Stimulated activated naive B cell treated with anti-CD40 and anti-IgM and Interleukin-4, amounts not matched to agents 10 μg/mL and 1 μg/mL and 100 μg/mL, for 72 hours (primary cell): ENCODE data around the gene DPY30.
A peak's percentile ranks its signal among the peaks of the same experiment; 100 is the strongest.

Experiments used
- ATAC-seq, 2 donors: fragments of 150-1000 bp; cut with Tn5 transposase; replicated peaks; 2 replicates each; pipeline ENCODE4 v1.10.0; 2021; ENCODE audit warnings: moderate library complexity in 1 of 2
- DNase-seq: peaks from one replicate; pipeline ENCODE4 v3.0.0; 2021
- H3K27ac Mint-ChIP-seq: one replicate; pipeline ENCODE4 v1.8.0; 2022; ENCODE audit warnings: mild to moderate bottlenecking, mixed read lengths
- H3K27me3 Mint-ChIP-seq, 2 donors: one replicate each; pipeline ENCODE4 v1.8.0; 2022; ENCODE audit warnings: mixed read lengths in 2 of 2
- H3K36me3 Mint-ChIP-seq, 2 donors: one replicate each; pipeline ENCODE4 v1.8.0; 2022; ENCODE audit warnings: mixed read lengths in 2 of 2, mild to moderate bottlenecking in 1 of 2
- H3K4me1 Mint-ChIP-seq, 2 donors: one replicate each; pipeline ENCODE4 v1.8.0; 2022; ENCODE audit warnings: mixed read lengths in 2 of 2, mild to moderate bottlenecking in 1 of 2
- H3K4me3 Mint-ChIP-seq, 2 donors: one replicate each; pipeline ENCODE4 v1.8.0; 2022; ENCODE audit warnings: mild to moderate bottlenecking in 2 of 2, mixed read lengths in 2 of 2, moderate library complexity in 1 of 2
- H3K9me3 Mint-ChIP-seq, 2 donors: one replicate each; pipeline ENCODE4 v1.8.0; 2022; ENCODE audit warnings: mixed read lengths in 2 of 2, mild to moderate bottlenecking in 1 of 2

DPY30 gene

GRCh38 chr2:31998731-31999383 lies 40.7 kb downstream of the DPY30 start:
- H3K9me3 Mint-ChIP-seq, result peaks cover 0 to 2% of the 10 kb centered on the region in 2 donors
- ATAC-seq (peak; percentile 76 to 80), DNase-seq (no peak)
- no peak overlapping the region for H3K4me3 Mint-ChIP-seq
- no peaks in the 10 kb centered on the region for H3K27me3 Mint-ChIP-seq
- peaks cover 12 to 24% of the 10 kb centered on the region in 2 donors for H3K36me3 Mint-ChIP-seq
- peaks cover 29 to 63% of the 10 kb centered on the region in 2 donors for H3K4me1 Mint-ChIP-seq
- peak overlapping the region; percentile 1 for H3K27ac Mint-ChIP-seq

- H3K27ac Mint-ChIP-seq, result no peak overlapping the region
- H3K4me3 Mint-ChIP-seq, result no peak overlapping the region
- H3K4me1 Mint-ChIP-seq, result peaks cover 33 to 66% of the 10 kb centered on the region in 2 donors
These were observed 42.0 kb downstream of the DPY30 start for GRCh38 chr2:31997653-31998052.

GRCh38 chr2:31996571-31997150 lies 42.9 kb downstream of the DPY30 start:
- Mint-ChIP-seq H3K4me1 (peaks cover 33 to 72% of the 10 kb centered on the region in 2 donors), H3K4me3 (no peak overlapping the region), H3K36me3 (peaks cover 19 to 33% of the 10 kb centered on the region in 2 donors), H3K27me3 (no peaks in the 10 kb centered on the region), H3K27ac (no peak overlapping the region), H3K9me3 (peaks cover 0 to 2% of the 10 kb centered on the region in 2 donors)
- DNase-seq (no peak), ATAC-seq (no peak)

More at GRCh38 chr2:31997653-31998052, 42.0 kb downstream of the DPY30 start:
- H3K27me3 Mint-ChIP-seq, result no peaks in the 10 kb centered on the region
- peaks cover 0 to 2% of the 10 kb centered on the region in 2 donors for H3K9me3 Mint-ChIP-seq
- peaks cover 15 to 29% of the 10 kb centered on the region in 2 donors for H3K36me3 Mint-ChIP-seq
- DNase-seq (no peak), ATAC-seq (no peak)

GRCh38 chr2:31992934-31993333 lies 46.7 kb downstream of the DPY30 start:
- H3K9me3 Mint-ChIP-seq, result peaks cover 0 to 2% of the 10 kb centered on the region in 2 donors
- H3K4me3 Mint-ChIP-seq, result no peak overlapping the region
- peaks cover 19 to 28% of the 10 kb centered on the region in 2 donors for H3K36me3 Mint-ChIP-seq
- no peak overlapping the region for H3K27ac Mint-ChIP-seq
- H3K27me3 Mint-ChIP-seq, result no peaks in the 10 kb centered on the region
- DNase-seq, result no peak
- ATAC-seq, result no peak
- H3K4me1 Mint-ChIP-seq, result peaks cover 24 to 52% of the 10 kb centered on the region in 2 donors

- no peak for ATAC-seq
- peaks cover 21 to 49% of the 10 kb centered on the region in 2 donors for H3K4me1 Mint-ChIP-seq
These were observed 47.5 kb downstream of the DPY30 start for GRCh38 chr2:31992025-31992579.

GRCh38 chr2:31989946-31990345 lies 49.7 kb downstream of the DPY30 start:
- no peaks in the 10 kb centered on the region for H3K9me3 Mint-ChIP-seq
- no peak overlapping the region for H3K27ac Mint-ChIP-seq
- no peak for DNase-seq
- H3K4me1 Mint-ChIP-seq, result peaks cover 12 to 29% of the 10 kb centered on the region in 2 donors
- H3K27me3 Mint-ChIP-seq, result no peaks in the 10 kb centered on the region
- no peak for ATAC-seq
- no peak overlapping the region for H3K4me3 Mint-ChIP-seq
- peaks cover 7 to 16% of the 10 kb centered on the region in 2 donors for H3K36me3 Mint-ChIP-seq

More at GRCh38 chr2:31992025-31992579, 47.5 kb downstream of the DPY30 start:
- Mint-ChIP-seq H3K27ac (no peak overlapping the region), H3K9me3 (peaks cover 0 to 2% of the 10 kb centered on the region in 2 donors), H3K27me3 (no peaks in the 10 kb centered on the region), H3K4me3 (no peak overlapping the region), H3K36me3 (peaks cover 19 to 28% of the 10 kb centered on the region in 2 donors)
- no peak for DNase-seq

GRCh38 chr2:31987454-31988220 lies 52.0 kb downstream of the DPY30 start:
- H3K36me3 Mint-ChIP-seq, result peaks cover 20 to 24% of the 10 kb centered on the region in 2 donors
- no peaks in the 10 kb centered on the region for H3K27me3 Mint-ChIP-seq
- no peak for ATAC-seq
- no peak for DNase-seq
- no peak overlapping the region for H3K4me3 Mint-ChIP-seq
- H3K4me1 Mint-ChIP-seq, result peaks cover 9 to 30% of the 10 kb centered on the region in 2 donors
- H3K27ac Mint-ChIP-seq, result no peak overlapping the region
- H3K9me3 Mint-ChIP-seq, result no peaks in the 10 kb centered on the region

GRCh38 chr2:31986906-31987305 lies 52.7 kb downstream of the DPY30 start:
- DNase-seq (no peak), ATAC-seq (no peak)
- Mint-ChIP-seq H3K4me3 (no peak overlapping the region), H3K27ac (peak overlapping the region; percentile 27), H3K4me1 (peaks cover 9 to 26% of the 10 kb centered on the region in 2 donors), H3K9me3 (no peaks in the 10 kb centered on the region), H3K27me3 (no peaks in the 10 kb centered on the region), H3K36me3 (peaks cover 17 to 19% of the 10 kb centered on the region in 2 donors)

GRCh38 chr2:31983762-31984467 lies 55.7 kb downstream of the DPY30 start:
- H3K27ac Mint-ChIP-seq, result peak overlapping the region; percentile 3
- peaks cover 0 to under 1% of the 10 kb centered on the region in 2 donors for H3K9me3 Mint-ChIP-seq
- no peak overlapping the region for H3K4me3 Mint-ChIP-seq
- ATAC-seq (no peak), DNase-seq (no peak)
- peaks cover 16 to 19% of the 10 kb centered on the region in 2 donors for H3K36me3 Mint-ChIP-seq
- H3K4me1 Mint-ChIP-seq, result peaks cover 19 to 39% of the 10 kb centered on the region in 2 donors
- no peaks in the 10 kb centered on the region for H3K27me3 Mint-ChIP-seq

GRCh38 chr2:31980674-31981356 lies 58.8 kb downstream of the DPY30 start:
- Mint-ChIP-seq H3K27me3 (no peaks in the 10 kb centered on the region), H3K4me1 (peaks cover 18 to 41% of the 10 kb centered on the region in 2 donors), H3K36me3 (peaks cover 13 to 21% of the 10 kb centered on the region in 2 donors), H3K4me3 (peak overlapping the region; percentile 4 to 64), H3K27ac (peak overlapping the region; percentile 87), H3K9me3 (peaks cover 0 to 2% of the 10 kb centered on the region in 2 donors)
- DNase-seq, result no peak
- peak; percentile 100 for ATAC-seq

GRCh38 chr2:31979956-31980355 lies 59.6 kb downstream of the DPY30 start:
- Mint-ChIP-seq H3K27ac (no peak overlapping the region), H3K36me3 (peaks cover 13 to 21% of the 10 kb centered on the region in 2 donors), H3K4me3 (no peak overlapping the region), H3K9me3 (peaks cover 0 to 2% of the 10 kb centered on the region in 2 donors), H3K4me1 (peaks cover 18 to 41% of the 10 kb centered on the region in 2 donors), H3K27me3 (no peaks in the 10 kb centered on the region)
- no peak for DNase-seq
- no peak for ATAC-seq

GRCh38 chr2:31979018-31979417 lies 60.6 kb downstream of the DPY30 start:
- Mint-ChIP-seq H3K27ac (no peak overlapping the region), H3K4me1 (peaks cover 18 to 40% of the 10 kb centered on the region in 2 donors), H3K4me3 (no peak overlapping the region), H3K9me3 (peaks cover 0 to 2% of the 10 kb centered on the region in 2 donors), H3K27me3 (no peaks in the 10 kb centered on the region), H3K36me3 (peaks cover 5 to 14% of the 10 kb centered on the region in 2 donors)
- DNase-seq (no peak), ATAC-seq (no peak)

GRCh38 chr2:31978436-31978835 lies 61.2 kb downstream of the DPY30 start:
- H3K4me1 Mint-ChIP-seq, result peaks cover 19 to 38% of the 10 kb centered on the region in 2 donors
- peaks cover 3 to 8% of the 10 kb centered on the region in 2 donors for H3K36me3 Mint-ChIP-seq

More at GRCh38 chr2:31978436-31978835, 61.2 kb downstream of the DPY30 start:
- Mint-ChIP-seq H3K27ac (no peak overlapping the region), H3K4me3 (no peak overlapping the region), H3K9me3 (peaks cover 0 to 2% of the 10 kb centered on the region in 2 donors), H3K27me3 (no peaks in the 10 kb centered on the region)
- no peak for ATAC-seq
- DNase-seq, result no peak
